OCI-LY7 (cell line): ENCODE data around the gene ARFGAP3. TPM values are rescaled to one million over a fixed set of nuclear protein-coding genes. Genes with fewer than 3 reads are reported as not detected.

Experiments used
- BruUV-seq: library from RNA; stranded (reverse); fragments of 400-500 nt; replicated peaks from 2 replicates; lab custom pipeline; 2021; lab: Mats Ljungman, UMichigan
- CTCF ChIA-PET: fragments of 300-600 bp; sonication (Branson Sonifier 250); formaldehyde crosslinking; loops from one replicate; lab custom pipeline; 2022; ENCODE audit warnings: antibody characterized with exemption; ENCODE audit not compliant: unreplicated experiment; lab: Charles Lee
- POLR2A ChIA-PET: fragments of 300-600 bp; sonication (Branson Sonifier 250); formaldehyde crosslinking; loops from one replicate; lab custom pipeline; 2022; ENCODE audit warnings: antibody characterized with exemption; lab: Charles Lee
- DNase-seq: peaks from one replicate; pipeline ENCODE4 v3.0.0-alpha.2; 2015; ENCODE audit warnings: low spot score
- H2AFZ ChIP-seq: fragments of 200-600 bp; sonication (generic), shearing (Covaris generic); 2 replicates; pipeline ENCODE4 v1.6.1; 2014; ENCODE audit warnings: mild to moderate bottlenecking, antibody characterized with exemption, low read length, moderate library complexity
- H3K27ac ChIP-seq: fragments of 200-600 bp; sonication (generic); 2 replicates; pipeline ENCODE4 v1.5.1; 2014; ENCODE audit warnings: mixed run types, low read depth, mild to moderate bottlenecking, moderate library complexity, low read length, inconsistent platforms; ENCODE audit not compliant: poor library complexity, severe bottlenecking
- H3K36me3 ChIP-seq: fragments of 200-600 bp; sonication (generic); 2 replicates; pipeline ENCODE4 v1.6.1; 2014; ENCODE audit warnings: mild to moderate bottlenecking, antibody characterized with exemption, low read length, moderate library complexity, mixed read lengths; ENCODE audit not compliant: insufficient read depth
- H3K4me1 ChIP-seq: fragments of 200-600 bp; sonication (generic); 2 replicates; pipeline ENCODE4 v1.5.1; 2014; ENCODE audit warnings: mild to moderate bottlenecking, low read length; ENCODE audit not compliant: insufficient read depth, poor library complexity, severe bottlenecking
- H3K4me2 ChIP-seq: fragments of 200-600 bp; sonication (generic); 2 replicates; pipeline ENCODE4 v1.6.1; 2014; ENCODE audit warnings: mild to moderate bottlenecking, low read length
- H3K4me3 ChIP-seq: fragments of 200-600 bp; sonication (generic); 2 replicates; pipeline ENCODE4 v1.5.1; 2014; ENCODE audit warnings: mild to moderate bottlenecking, low read depth, low read length; ENCODE audit not compliant: poor library complexity, severe bottlenecking
- H3K79me2 ChIP-seq: fragments of 200-600 bp; sonication (generic); 2 replicates; pipeline ENCODE4 v1.6.1; 2016; ENCODE audit warnings: low read depth, mild to moderate bottlenecking, low read length, moderate library complexity, mixed read lengths; ENCODE audit not compliant: insufficient read depth
- H3K9me2 ChIP-seq: fragments of 200-600 bp; sonication (generic); 2 replicates; pipeline ENCODE4 v1.6.1; 2016; ENCODE audit warnings: mild to moderate bottlenecking, low read length, mixed read lengths; ENCODE audit not compliant: insufficient read depth
- H3K9me3 ChIP-seq: fragments of 200-600 bp; sonication (generic); 2 replicates; pipeline ENCODE4 v1.6.1; 2014; ENCODE audit warnings: mild to moderate bottlenecking, mixed run types, low read length, mixed read lengths
- H4K20me1 ChIP-seq: fragments of 200-600 bp; sonication (generic); 2 replicates; pipeline ENCODE4 v1.6.1; 2014; ENCODE audit warnings: mild to moderate bottlenecking, antibody characterized with exemption, low read length, moderate library complexity, mixed read lengths; ENCODE audit not compliant: insufficient read depth
- EZH2phosphoT487 ChIP-seq: fragments of 200-600 bp; sonication (generic); IDR thresholded peaks from 2 replicates; pipeline ENCODE4 v1.6.1; 2018; ENCODE audit warnings: low read depth, borderline replicate concordance, mild to moderate bottlenecking, mixed run types, antibody characterized with exemption, low read length, moderate library complexity, mixed read lengths
- intact Hi-C: fragments of 100-400 bp; cut with micrococcal nuclease; formaldehyde crosslinking; loops from one replicate; pipeline ENCODE4 v1.10.0; 2022; ENCODE audit not compliant: unreplicated experiment
- total RNA-seq, 2 experiments: library from RNA; depleted of rRNA in 1 of 2; stranded (reverse); fragments of >200 nt in 1 of 2; shearing (Covaris generic) in 1 of 2; gene quantifications; 2 replicates each; pipeline ENCODE4 v1.2.3, GENCODE V29; 2014 to 2022
- TF ChIP-seq, protein P1 (sequence below): fragments of 200-600 bp; sonication (generic); conservative IDR thresholded peaks from 2 replicates; pipeline ENCODE4 v1.5.1; 2014; ENCODE audit warnings: mild to moderate bottlenecking, antibody characterized with exemption, low read length, moderate library complexity, mixed read lengths

Gene ARFGAP3
- total RNA-seq, 2 experiments from 2014 or later, result 24.2 to 47.0 TPM

DNA sequence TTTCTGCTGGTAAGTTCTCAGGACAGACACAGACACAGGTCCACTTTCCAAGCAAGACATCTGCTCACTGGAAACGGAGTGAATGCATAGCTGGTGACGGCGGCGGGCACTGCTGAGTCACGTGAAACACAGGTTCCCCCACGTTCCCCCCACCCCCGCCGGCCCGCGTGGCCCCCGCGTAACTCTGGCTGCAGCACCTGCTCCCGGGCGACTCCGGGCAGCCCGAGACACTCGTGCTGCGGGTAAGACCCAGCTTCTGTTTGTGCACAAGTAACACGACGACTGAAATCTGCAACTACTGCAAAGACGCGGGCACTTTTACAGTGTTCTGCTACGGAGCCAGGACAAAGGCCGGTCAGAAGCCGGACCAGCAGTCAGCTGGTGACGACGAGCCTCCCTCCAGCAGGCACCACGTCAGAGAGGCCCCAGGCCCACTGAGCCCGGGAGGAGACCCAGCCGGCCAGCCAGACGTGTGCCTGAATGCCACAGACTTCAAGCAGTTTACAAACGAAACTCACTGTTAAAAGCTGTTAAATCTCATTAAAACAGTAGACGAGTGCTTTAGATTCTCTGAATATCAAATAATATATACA is 12.9 kb upstream of the ARFGAP3 start:
- ChIA-PET POLR2A (interaction anchor here (0.6 kb wide), 1 partner anchor 25 kb away, joined by 4 read pairs; no protein-coding TSS in a partner anchor), CTCF (no interaction called here)
- H3K36me3 ChIP-seq, result 0 out of 2 replicates have a peak, but pooled peaks cover 3% of the 10 kb centered on the region
- no peak overlapping the region for H3K27ac ChIP-seq
- no peaks in the 10 kb centered on the region for H3K9me3 ChIP-seq
- intact Hi-C loops, result no loop called here
- TF ChIP-seq, protein P1, sequence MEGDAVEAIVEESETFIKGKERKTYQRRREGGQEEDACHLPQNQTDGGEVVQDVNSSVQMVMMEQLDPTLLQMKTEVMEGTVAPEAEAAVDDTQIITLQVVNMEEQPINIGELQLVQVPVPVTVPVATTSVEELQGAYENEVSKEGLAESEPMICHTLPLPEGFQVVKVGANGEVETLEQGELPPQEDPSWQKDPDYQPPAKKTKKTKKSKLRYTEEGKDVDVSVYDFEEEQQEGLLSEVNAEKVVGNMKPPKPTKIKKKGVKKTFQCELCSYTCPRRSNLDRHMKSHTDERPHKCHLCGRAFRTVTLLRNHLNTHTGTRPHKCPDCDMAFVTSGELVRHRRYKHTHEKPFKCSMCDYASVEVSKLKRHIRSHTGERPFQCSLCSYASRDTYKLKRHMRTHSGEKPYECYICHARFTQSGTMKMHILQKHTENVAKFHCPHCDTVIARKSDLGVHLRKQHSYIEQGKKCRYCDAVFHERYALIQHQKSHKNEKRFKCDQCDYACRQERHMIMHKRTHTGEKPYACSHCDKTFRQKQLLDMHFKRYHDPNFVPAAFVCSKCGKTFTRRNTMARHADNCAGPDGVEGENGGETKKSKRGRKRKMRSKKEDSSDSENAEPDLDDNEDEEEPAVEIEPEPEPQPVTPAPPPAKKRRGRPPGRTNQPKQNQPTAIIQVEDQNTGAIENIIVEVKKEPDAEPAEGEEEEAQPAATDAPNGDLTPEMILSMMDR, result no peak
- TF ChIP-seq EZH2phosphoT487, result no peak
- H3K9me2 ChIP-seq, result no peaks in the 10 kb centered on the region
- H3K4me2 ChIP-seq, result no peak overlapping the region
- no peak overlapping the region for H2AFZ ChIP-seq
- BruUV-seq, result no TSS peak
- no peak overlapping the region for H3K4me3 ChIP-seq
- H3K4me1 ChIP-seq, result peaks cover 4% of the 10 kb centered on the region
- H4K20me1 ChIP-seq, result no peaks in the 10 kb centered on the region
- DNase-seq, result no peak
- no peaks in the 10 kb centered on the region for H3K79me2 ChIP-seq

GRCh38 chr22:42869463-42869862 is 12.4 kb upstream of the ARFGAP3 start:
- H2AFZ ChIP-seq, result no peak overlapping the region
- no TSS peak for BruUV-seq
- H3K9me2 ChIP-seq, result no peaks in the 10 kb centered on the region
- no peak overlapping the region for H3K4me3 ChIP-seq
- no peaks in the 10 kb centered on the region for H3K9me3 ChIP-seq
- intact Hi-C loops, result no loop called here
- 0 out of 2 replicates have a peak, but pooled peaks cover 3% of the 10 kb centered on the region for H3K36me3 ChIP-seq
- H3K79me2 ChIP-seq, result no peaks in the 10 kb centered on the region
- H3K4me1 ChIP-seq, result peaks cover 4% of the 10 kb centered on the region
- H3K4me2 ChIP-seq, result no peak overlapping the region
- DNase-seq, result no peak
- H3K27ac ChIP-seq, result no peak overlapping the region
- TF ChIP-seq, protein P1, result no peak
- TF ChIP-seq EZH2phosphoT487, result no peak
- ChIA-PET POLR2A (no interaction called here), CTCF (no interaction called here)
- no peaks in the 10 kb centered on the region for H4K20me1 ChIP-seq

- BruUV-seq, result no TSS peak
- Histone ChIP-seq H3K27ac (no peak overlapping the region), H3K36me3 (no peaks in the 10 kb centered on the region), H3K9me2 (no peaks in the 10 kb centered on the region), H3K79me2 (no peaks in the 10 kb centered on the region), H3K4me1 (peaks cover 4% of the 10 kb centered on the region), H3K4me2 (no peak overlapping the region), H2AFZ (no peak overlapping the region), H4K20me1 (no peaks in the 10 kb centered on the region), H3K4me3 (no peak overlapping the region), H3K9me3 (no peaks in the 10 kb centered on the region)
- intact Hi-C loops, result no loop called here
- TF ChIP-seq, protein P1, result no peak
- TF ChIP-seq EZH2phosphoT487, result no peak
- ChIA-PET CTCF (interaction anchor here (0.6 kb wide), 1 partner anchor 211 kb away, joined by 3 read pairs; no protein-coding TSS in a partner anchor), POLR2A (no interaction called here)
- DNase-seq, result no peak
Measured at GRCh38 chr22:42868751-42869251, 11.7 kb upstream of the ARFGAP3 start.
